Endothelial cell of umbilical vein (primary cell): ENCODE results near the gene DNAJC12. TPM values are rescaled to one million over a fixed set of nuclear protein-coding genes. Genes with fewer than 3 reads are reported as not detected.
A peak's percentile ranks its signal among the peaks of the same experiment; 100 is the strongest.
"Not testable (repeated sequence)": the region's sequence is repeated elsewhere in the genome, so short reads cannot be mapped to it uniquely, and the experiment has no call there.

Experiments
- BruUV-seq: library from RNA; stranded (reverse); fragments of 400-500 nt; replicated peaks from 2 replicates; lab custom pipeline; 2021; lab: Mats Ljungman, UMichigan
- CTCF ChIA-PET: fragments of 300-600, 350-600 bp; sonication (Branson Sonifier 250); formaldehyde crosslinking; loops from one replicate; lab custom pipeline; 2021; ENCODE audit warnings: antibody characterized with exemption, inconsistent platforms; lab: Charles Lee
- POLR2A ChIA-PET: fragments of 300-600, 350-600 bp; sonication (Branson Sonifier 250); formaldehyde crosslinking; loops from one replicate; lab custom pipeline; 2021; ENCODE audit warnings: antibody characterized with exemption, inconsistent platforms; lab: Charles Lee
- DNase-seq: peaks from one replicate; pipeline ENCODE4 v3.0.0-alpha.2; 2011; ENCODE audit warnings: low read depth, low spot score
- FAIRE-seq: peaks from 2 replicates; lab custom pipeline; 2011; peaks lifted over from hg19 to GRCh38; lab: Jason Lieb, UNC
- H2AFZ ChIP-seq: 2 replicates; pipeline ENCODE4 v1.6.0; 2012; ENCODE audit warnings: low read depth, low read length, control low read depth, inconsistent platforms
- H3K27ac ChIP-seq: 2 replicates; pipeline ENCODE4 v1.5.1; 2011; ENCODE audit warnings: low read depth, mild to moderate bottlenecking, control low read depth, low read length, moderate library complexity; ENCODE audit not compliant: insufficient read depth
- H3K27me3 ChIP-seq, 2 experiments: 2 replicates each; pipeline versions ENCODE4 v1.6.0 to v1.6.1; 2011; ENCODE audit warnings: low read length in 2 of 2, mixed read lengths in 1 of 2; ENCODE audit not compliant: control insufficient read depth in 2 of 2, insufficient read depth in 2 of 2
- H3K36me3 ChIP-seq, 2 experiments: 2 replicates in 1 of 2; 3 replicates in 1 of 2; pipeline ENCODE4 v1.5.1; 2011; ENCODE audit warnings: low read length in 2 of 2, mild to moderate bottlenecking in 1 of 2, moderate library complexity in 1 of 2; ENCODE audit not compliant: control insufficient read depth in 2 of 2, insufficient read depth in 2 of 2; ENCODE audit errors: extremely low read depth in 1 of 2
- H3K4me1 ChIP-seq: 3 replicates; pipeline ENCODE4 v1.5.1; 2011; ENCODE audit warnings: mild to moderate bottlenecking, low read length; ENCODE audit not compliant: control insufficient read depth, insufficient read depth; ENCODE audit errors: extremely low read depth
- H3K4me2 ChIP-seq: 2 replicates; pipeline ENCODE4 v1.6.1; 2011; ENCODE audit warnings: low read length, control low read depth, mixed read lengths; ENCODE audit not compliant: insufficient read depth
- H3K4me3 ChIP-seq, 3 experiments: fragments of 200-600 bp in 1 of 3; sonication (generic), shearing (Covaris generic) in 1 of 3; replicated peaks in 1 of 3; 2 replicates each; pipeline ENCODE4 v1.5.1; 2011 to 2016; ENCODE audit warnings: control low read depth in 3 of 3, low read length in 3 of 3, mild to moderate bottlenecking in 2 of 3, inconsistent platforms in 1 of 3, low read depth in 1 of 3, moderate library complexity in 1 of 3; ENCODE audit not compliant: insufficient read depth in 1 of 3
- H3K79me2 ChIP-seq: 2 replicates; pipeline ENCODE4 v1.6.0; 2012; ENCODE audit warnings: low read length, inconsistent platforms; ENCODE audit not compliant: control insufficient read depth, insufficient read depth
- H3K9ac ChIP-seq: replicated peaks from 2 replicates; pipeline ENCODE3; 2011; ENCODE audit warnings: low read length, control low read depth; ENCODE audit not compliant: insufficient read depth; ENCODE audit errors: extremely low read depth
- H3K9me1 ChIP-seq: replicated peaks from 3 replicates; pipeline ENCODE4 v1.6.0; 2011; ENCODE audit warnings: mild to moderate bottlenecking, low read length; ENCODE audit not compliant: control insufficient read depth, insufficient read depth; ENCODE audit errors: extremely low read depth
- H3K9me3 ChIP-seq: replicated peaks from 2 replicates; pipeline ENCODE4 v1.5.1; 2012; ENCODE audit warnings: low read length, inconsistent platforms; ENCODE audit not compliant: control insufficient read depth, insufficient read depth
- H4K20me1 ChIP-seq: replicated peaks from 2 replicates; pipeline ENCODE3; 2011; ENCODE audit warnings: mild to moderate bottlenecking, low read length; ENCODE audit not compliant: control insufficient read depth, insufficient read depth; ENCODE audit errors: extremely low read depth
- EZH2 ChIP-seq: IDR thresholded peaks from 2 replicates; pipeline ENCODE4 v1.6.1; 2012; ENCODE audit warnings: borderline replicate concordance, low read depth, mild to moderate bottlenecking, moderate library complexity, low read length, inconsistent platforms; ENCODE audit not compliant: severe bottlenecking
- FOS ChIP-seq: IDR thresholded peaks from 2 replicates; pipeline ENCODE4 v1.6.1; 2011; ENCODE audit warnings: mild to moderate bottlenecking, low read length, moderate library complexity, borderline replicate concordance; ENCODE audit not compliant: insufficient read depth
- GATA2 ChIP-seq: IDR thresholded peaks from 2 replicates; pipeline ENCODE4 v1.7.0; 2011; ENCODE audit warnings: low read depth, mild to moderate bottlenecking, moderate library complexity, mixed read lengths, low read length; ENCODE audit not compliant: insufficient read length, insufficient read depth
- JUN ChIP-seq: IDR thresholded peaks from 2 replicates; pipeline ENCODE4 v1.6.1; 2011; ENCODE audit warnings: borderline replicate concordance, low read depth; ENCODE audit not compliant: insufficient read length, insufficient read depth
- MYC ChIP-seq: IDR thresholded peaks from one replicate; pipeline ENCODE4 v1.6.1; 2011; ENCODE audit warnings: mild to moderate bottlenecking, low read depth, low read length
- POLR2A ChIP-seq: IDR thresholded peaks from 2 replicates; pipeline ENCODE4 v1.6.1; 2012; ENCODE audit warnings: low read depth, mild to moderate bottlenecking, control low read depth, low read length
- POLR2AphosphoS5 ChIP-seq: IDR thresholded peaks from 2 replicates; pipeline ENCODE4 v1.6.1; 2012; ENCODE audit warnings: low read depth, mild to moderate bottlenecking, control low read depth, low read length, moderate library complexity; ENCODE audit not compliant: insufficient read depth
- dilution Hi-C: fragments of 300-500 bp; cut with MboI; formaldehyde crosslinking; loops from one replicate; pipeline ENCODE4 v1.15.0; 2019; ENCODE audit warnings: low sequenced_read_pairs; ENCODE audit not compliant: extremely low pct_ligation_motif_present
- intact Hi-C: fragments of 100-400 bp; cut with micrococcal nuclease; formaldehyde crosslinking; loops from one replicate; pipeline ENCODE4 v1.10.0; 2022
- polyA plus RNA-seq, 4 experiments: library from polyadenylated mRNA; depleted of rRNA in 3 of 4; stranded (reverse) in 3 of 4; unstranded in 1 of 4; fragments of >200 nt; gene quantifications; 2 replicates each; pipeline versions ENCODE4 v1.2.1 to v1.2.3, GENCODE V29; 2011 to 2012; ENCODE audit warnings: missing spikeins in 1 of 4
- total RNA-seq: library from RNA; stranded (reverse); gene quantifications from 2 replicates; pipeline ENCODE4 v1.2.3, GENCODE V29; 2021
- TF ChIP-seq, protein P1 (sequence below), 2 donors: IDR thresholded peaks; 1 replicate in 1 of 2; 2 replicates in 1 of 2; pipeline ENCODE4 v1.5.1; 2011; ENCODE audit warnings: low read length in 2 of 2, mild to moderate bottlenecking in 2 of 2, moderate library complexity in 2 of 2, control low read depth in 1 of 2, inconsistent platforms in 1 of 2, low read depth in 1 of 2; ENCODE audit not compliant: insufficient read depth in 1 of 2; ENCODE audit errors: extremely low read depth in 1 of 2
- TF ChIP-seq, protein P2 (sequence below): IDR thresholded peaks from 2 replicates; pipeline ENCODE4 v1.6.1; 2011; ENCODE audit not compliant: insufficient read depth, insufficient read length

The DNAJC12 gene
- total and polyA plus RNA-seq, 2 donors (not counting 3 experiments of a cell fraction or from before 2014, with no cell fraction given): 0.54 to 1.0 TPM

DNA sequence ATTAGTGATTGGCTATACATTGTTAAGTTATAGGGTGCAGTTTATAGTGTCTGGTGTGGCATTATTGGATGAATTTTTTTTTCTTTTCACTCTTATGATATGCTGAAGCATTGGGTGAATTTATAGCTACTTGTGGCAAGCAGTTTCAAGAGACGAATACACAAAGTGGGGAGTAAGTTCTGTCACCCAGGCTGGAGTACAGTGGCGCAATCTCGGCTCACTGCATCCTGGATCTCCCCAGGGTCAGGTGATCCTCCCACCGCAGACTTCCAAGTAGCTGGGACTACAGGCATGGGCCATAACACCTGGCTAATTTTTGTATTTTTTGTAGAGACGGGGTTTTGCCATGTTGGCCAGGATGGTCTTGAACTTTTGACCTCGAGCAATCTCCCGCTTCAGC, 40.1 kb upstream of the DNAJC12 start:
- Histone ChIP-seq H2AFZ (no peak overlapping the region), H3K4me2 (no peak overlapping the region), H3K4me1 (no peaks in the 10 kb centered on the region), H3K27me3 (peaks cover 0 to 2% of the 10 kb centered on the region in 2 experiments), H3K9me3 (no peaks in the 10 kb centered on the region), H3K9me1 (no peaks in the 10 kb centered on the region), H3K4me3 (no peak overlapping the region), H3K36me3 (no peaks in the 10 kb centered on the region), H3K9ac (no peak overlapping the region), H4K20me1 (no peaks in the 10 kb centered on the region), H3K27ac (no peak overlapping the region), H3K79me2 (no peaks in the 10 kb centered on the region)
- TF ChIP-seq JUN: no peak
- TF ChIP-seq MYC: no peak
- TF ChIP-seq EZH2: no peak
- no peak for TF ChIP-seq POLR2AphosphoS5
- TF ChIP-seq, protein P1, sequence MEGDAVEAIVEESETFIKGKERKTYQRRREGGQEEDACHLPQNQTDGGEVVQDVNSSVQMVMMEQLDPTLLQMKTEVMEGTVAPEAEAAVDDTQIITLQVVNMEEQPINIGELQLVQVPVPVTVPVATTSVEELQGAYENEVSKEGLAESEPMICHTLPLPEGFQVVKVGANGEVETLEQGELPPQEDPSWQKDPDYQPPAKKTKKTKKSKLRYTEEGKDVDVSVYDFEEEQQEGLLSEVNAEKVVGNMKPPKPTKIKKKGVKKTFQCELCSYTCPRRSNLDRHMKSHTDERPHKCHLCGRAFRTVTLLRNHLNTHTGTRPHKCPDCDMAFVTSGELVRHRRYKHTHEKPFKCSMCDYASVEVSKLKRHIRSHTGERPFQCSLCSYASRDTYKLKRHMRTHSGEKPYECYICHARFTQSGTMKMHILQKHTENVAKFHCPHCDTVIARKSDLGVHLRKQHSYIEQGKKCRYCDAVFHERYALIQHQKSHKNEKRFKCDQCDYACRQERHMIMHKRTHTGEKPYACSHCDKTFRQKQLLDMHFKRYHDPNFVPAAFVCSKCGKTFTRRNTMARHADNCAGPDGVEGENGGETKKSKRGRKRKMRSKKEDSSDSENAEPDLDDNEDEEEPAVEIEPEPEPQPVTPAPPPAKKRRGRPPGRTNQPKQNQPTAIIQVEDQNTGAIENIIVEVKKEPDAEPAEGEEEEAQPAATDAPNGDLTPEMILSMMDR (IDR thresholded peaks at IDR 0.05; ENCODE audit: extremely low read depth in 1 of 2, insufficient read depth in 1 of 2, low read depth in 1 of 2, low read length in 2 of 2): no peak
- no peak for TF ChIP-seq POLR2A
- TF ChIP-seq GATA2: no peak
- no peak for TF ChIP-seq FOS
- TF ChIP-seq, protein P2, sequence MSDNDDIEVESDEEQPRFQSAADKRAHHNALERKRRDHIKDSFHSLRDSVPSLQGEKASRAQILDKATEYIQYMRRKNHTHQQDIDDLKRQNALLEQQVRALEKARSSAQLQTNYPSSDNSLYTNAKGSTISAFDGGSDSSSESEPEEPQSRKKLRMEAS: no peak
- dilution Hi-C loops (no loop called here), intact Hi-C loops (no loop called here)
- ChIA-PET POLR2A (no interaction called here), CTCF (interaction anchor here (1.0 kb wide), 2 partner anchors 18 to 23 kb away, joined by 3 to 5 read pairs; no protein-coding TSS in a partner anchor)
- DNase-seq (no peak), FAIRE-seq (peak; percentile 21)
- BruUV-seq: no TSS peak

DNA sequence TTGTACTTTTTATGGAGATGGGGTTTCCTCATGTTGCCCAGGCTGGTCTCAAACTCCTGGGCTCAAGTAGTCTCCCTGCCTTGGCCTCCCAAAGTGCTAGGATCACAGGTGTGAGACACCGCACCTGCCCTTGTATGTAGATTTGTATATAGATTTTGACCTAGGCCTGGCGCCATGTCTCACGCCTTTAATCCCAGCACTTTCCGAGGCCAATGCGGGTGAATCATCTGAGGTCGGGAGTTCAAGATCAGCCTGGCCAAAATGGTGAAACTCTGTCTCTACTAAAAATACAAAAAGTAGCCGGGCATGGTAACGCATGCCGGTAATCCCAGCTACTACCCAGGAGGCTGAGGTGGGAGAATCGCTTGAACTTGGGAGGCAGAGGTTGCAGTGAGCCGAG, 39.4 kb upstream of the DNAJC12 start:
- H3K27ac ChIP-seq, H3K79me2 ChIP-seq, FAIRE-seq, H4K20me1 ChIP-seq, dilution Hi-C loops, H3K9me1 ChIP-seq, H3K4me2 ChIP-seq, H2AFZ ChIP-seq, H3K36me3 ChIP-seq, H3K4me1 ChIP-seq, H3K4me3 ChIP-seq, H3K27me3 ChIP-seq, intact Hi-C loops, DNase-seq, POLR2A ChIA-PET, H3K9ac ChIP-seq, H3K9me3 ChIP-seq, BruUV-seq: not testable (repeated sequence)
- CTCF ChIA-PET: interaction anchor here (1.0 kb wide), 2 partner anchors 18 to 22 kb away, joined by 3 to 5 read pairs; no protein-coding TSS in a partner anchor
